CD4-positive, alpha-beta T cell treated with Interleukin-4 for 1 hour (primary cell): ENCODE measurements around the gene PLXNC1.

Experiments used
- DNase-seq, 2 donors: peaks; one replicate each; pipeline ENCODE4 v3.0.0-alpha.2; 2020 to 2022

PLXNC1 gene

DNA sequence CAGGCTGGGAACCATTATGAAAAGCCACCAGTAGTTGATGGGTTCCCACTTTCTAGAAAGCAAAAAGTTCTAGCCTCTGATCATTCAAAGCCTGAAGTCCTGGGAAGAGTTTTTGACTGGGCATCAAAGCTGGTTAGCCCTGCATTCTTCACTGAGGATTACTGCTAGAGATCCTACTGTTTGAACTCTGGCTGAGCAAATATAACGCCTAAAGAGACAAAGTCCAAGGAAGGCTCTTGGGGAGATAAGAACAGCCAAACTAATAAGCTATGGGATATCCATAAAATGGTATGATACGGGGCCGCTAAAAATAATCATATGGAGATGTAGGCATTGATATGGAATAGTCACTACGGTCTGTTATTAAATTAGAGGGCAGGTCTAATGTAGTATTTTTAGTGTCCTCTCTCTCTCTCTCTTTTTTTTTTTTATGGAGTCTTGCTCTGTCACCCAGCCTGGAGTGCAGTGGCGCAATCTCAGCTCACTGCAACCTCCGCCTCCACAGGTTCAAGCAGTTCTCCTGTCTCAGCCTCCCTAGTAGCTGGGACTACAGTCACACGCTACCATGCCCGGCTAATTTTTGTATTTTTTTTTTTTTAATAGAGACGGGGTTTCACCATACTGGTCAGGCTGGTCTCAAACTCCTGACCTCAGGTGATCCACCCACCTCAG lies 35.5 kb downstream of the PLXNC1 start:
- DNase-seq, result no peak

DNA sequence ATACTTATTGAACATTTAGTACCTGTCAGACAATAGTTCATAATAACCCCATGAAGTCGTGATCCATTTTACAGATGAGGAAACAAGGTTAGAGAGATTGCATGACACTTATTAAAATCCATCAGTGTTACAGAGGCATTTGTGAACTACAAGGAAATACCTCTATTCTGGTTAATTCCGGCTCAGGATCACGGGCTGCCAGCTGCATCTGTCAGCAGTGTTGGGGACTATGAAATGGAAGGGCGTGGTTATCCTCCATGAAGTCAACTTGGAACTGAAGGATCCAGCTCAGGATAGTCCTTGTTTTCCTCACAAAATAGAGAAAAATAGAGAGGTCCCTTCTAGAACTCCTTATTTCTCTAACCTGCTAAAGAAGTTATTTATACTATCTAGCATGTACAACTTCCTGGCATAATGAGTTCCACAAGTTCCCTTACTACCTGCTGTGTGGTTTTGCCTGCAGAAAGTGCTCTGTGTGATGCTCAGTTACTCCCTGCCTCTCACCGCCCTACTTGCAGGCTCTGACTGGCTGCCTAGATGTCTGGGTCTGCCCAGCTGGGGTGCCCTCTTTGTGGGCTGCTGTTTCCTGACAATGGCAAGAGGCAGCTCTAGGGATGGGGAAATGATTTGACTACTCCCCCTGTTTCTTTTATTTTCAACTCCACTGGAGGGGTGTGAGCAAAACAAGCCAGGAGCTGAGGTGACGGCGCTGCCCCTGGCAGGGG lies 36.8 kb downstream of the PLXNC1 start:
- no peak for DNase-seq

DNA sequence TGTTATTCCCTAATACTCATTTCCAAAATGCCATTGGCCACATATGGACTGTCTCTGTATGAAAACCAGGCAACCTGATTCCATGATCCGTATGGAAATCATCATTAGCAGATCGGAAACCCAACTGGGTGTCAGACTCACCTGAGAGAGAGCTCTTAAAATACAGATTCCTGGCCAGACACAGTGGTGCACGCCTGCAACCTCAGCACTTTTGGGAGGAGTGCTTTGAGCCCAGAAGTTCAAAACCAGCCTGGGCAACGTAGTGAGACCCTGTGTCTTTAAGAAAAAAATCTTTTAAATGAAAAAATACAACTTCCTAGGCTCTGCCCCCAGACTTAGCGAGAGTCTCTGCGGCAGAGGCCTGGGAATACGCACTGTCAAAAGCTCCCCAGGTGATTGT lies 37.4 kb downstream of the PLXNC1 start:
- DNase-seq, result no peak

DNA sequence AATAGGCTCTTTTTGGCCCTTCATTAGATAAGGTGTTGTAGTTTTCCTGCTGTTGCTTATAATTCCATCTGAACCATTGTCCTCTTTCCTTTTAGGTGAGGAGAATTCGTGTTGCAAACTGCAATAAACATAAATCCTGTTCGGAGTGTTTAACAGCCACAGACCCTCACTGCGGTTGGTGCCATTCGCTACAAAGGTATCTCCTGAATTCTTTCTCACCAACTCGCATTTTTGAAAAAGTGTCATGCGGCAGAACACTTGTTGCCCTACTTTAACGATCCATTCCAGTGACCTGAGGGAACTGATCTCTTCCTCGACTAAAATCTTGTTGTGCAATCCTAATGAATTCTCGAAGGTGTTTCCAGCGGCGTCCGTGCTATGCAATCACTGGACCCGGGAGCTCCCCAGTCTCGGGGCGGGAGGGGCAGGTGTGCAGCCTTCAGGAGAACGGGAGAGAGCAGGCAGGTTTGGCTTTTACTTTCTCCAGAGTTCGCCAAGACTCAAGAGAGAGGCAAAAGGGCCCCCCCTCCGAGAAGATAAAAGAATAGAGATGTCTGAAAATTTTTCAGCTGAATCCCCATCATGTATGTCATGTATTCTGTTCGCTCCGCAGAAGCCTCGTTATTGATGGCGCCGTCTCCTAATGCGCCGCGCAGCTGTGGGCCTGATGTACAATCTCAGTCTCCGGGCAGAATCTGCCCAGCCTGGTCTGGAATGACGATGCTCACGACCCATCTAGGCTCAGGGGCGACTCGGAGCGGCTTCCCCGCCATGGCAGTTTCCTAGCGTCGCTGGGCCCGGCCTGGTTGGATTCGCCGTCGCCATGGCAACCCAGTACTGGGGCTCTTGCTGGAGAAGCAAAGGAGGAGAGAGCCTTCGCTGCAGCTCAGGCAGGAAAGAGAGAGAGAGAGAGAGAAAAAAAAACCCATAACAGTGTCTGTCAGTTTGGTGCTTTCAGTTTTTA lies 38.2 kb downstream of the PLXNC1 start:
- no peak for DNase-seq

DNA sequence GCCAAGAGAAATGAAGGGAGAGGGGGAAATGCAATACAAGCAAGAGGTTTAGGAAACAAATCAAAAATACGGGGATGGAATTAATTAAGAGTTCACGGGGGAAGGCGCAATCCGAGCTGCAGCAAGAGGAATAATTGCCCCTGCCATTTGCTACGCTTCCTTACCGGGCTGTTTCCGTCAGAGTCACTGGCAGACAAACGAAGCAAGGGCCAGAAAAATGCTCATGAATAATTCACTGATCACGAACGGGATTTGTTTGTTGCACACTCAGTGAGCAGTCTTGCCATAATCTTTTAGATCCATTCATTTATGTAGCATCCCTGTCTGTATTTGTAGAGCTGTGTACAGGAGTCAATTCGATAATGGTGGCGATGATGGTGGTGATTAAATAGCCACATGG lies 39.0 kb downstream of the PLXNC1 start:
- DNase-seq, result no peak

DNA sequence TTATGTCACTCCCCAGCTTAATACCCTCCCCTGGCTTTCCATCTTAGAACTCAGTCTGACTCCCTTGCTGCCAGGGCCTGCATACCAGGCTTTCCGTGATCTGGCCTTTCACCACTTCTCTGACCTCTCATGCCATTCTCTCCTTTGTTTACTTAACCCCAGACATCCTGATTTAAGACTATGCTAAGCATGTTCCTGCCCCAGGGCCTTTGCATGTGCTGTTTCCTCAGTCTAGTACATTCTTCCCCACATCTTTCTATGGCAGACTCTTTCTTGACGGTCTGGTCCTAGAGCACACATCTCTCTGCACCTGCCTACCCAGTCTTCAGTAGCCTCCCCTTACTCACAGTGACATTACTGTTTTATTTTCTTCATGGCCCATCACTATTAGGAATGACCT lies 42.2 kb downstream of the PLXNC1 start:
- no peak for DNase-seq

DNA sequence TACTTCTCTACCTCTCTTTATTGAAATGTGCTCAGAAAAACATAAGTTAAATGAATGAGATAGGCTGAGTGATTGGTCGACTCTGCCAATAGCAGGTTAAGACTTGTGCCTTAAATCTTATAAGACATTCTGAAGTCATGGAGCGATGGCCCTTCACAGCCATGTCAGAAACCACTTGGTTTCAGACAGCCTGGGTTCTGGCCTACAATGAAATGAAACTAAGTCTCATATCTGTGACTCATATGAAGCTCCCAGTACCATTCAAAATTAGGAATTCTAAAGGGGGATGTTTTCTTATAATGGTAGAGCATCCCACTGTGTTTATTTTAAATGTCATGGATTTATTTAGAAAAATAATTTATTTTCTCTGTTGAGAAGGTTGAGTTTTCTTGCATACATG lies 42.6 kb downstream of the PLXNC1 start:
- DNase-seq, result no peak

DNA sequence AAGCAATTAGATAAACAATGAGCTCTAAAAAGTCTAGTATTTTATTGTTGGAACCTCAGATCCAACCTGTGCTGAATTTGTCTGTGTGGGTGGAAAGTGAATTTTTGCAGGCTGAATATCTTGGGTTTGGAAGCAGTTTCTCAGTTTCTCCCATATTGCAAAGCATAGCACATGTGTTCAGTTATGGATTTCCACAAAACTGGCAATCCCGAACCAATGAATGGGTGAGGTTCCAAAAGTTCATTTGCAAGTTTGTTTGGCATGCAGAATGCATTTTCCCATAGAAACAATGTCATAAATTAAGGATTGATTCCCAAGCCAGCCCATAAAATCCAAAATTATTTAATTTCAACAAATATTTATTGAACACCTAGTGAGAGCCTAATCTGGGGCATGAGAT lies 43.4 kb downstream of the PLXNC1 start:
- DNase-seq, result no peak

DNA sequence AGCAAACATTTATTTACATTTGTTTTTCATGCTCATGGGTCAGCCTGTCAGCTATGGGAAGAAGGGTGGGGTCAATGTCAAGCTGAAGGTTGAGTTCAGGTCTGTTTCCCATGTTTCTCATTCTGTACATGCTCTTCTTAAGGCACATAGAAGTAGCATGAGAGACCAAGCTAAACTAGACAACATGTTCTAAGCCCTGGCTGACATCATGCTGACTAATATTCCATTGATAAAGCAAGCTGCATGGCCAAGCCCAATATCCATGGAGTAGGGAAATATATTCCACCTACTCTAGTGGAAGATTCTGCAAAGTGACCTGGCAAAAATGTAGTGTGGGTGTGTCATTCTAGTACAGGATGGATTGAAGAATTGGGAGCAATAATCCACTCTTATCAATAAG lies 44.1 kb downstream of the PLXNC1 start:
- DNase-seq, result no peak

DNA sequence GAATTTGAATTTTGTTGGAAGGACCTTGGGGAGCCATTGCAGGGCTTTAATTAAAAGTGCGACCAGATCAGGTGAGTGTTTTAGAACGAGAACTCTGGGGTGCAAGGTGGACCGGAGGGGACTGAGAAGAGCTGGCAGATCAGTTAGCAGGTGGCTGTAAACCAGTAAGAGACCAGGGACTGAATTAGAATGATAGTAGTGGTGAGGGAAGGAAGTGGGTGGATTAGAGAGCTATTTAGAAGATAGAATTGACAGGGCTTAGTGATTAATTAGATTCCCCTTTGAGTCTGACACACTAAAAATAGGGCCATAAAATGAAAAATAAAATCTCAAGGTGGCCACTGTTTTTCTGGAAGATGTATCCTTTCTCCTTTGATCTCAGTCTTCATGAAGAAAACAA lies 44.8 kb downstream of the PLXNC1 start:
- DNase-seq, result no peak

DNA sequence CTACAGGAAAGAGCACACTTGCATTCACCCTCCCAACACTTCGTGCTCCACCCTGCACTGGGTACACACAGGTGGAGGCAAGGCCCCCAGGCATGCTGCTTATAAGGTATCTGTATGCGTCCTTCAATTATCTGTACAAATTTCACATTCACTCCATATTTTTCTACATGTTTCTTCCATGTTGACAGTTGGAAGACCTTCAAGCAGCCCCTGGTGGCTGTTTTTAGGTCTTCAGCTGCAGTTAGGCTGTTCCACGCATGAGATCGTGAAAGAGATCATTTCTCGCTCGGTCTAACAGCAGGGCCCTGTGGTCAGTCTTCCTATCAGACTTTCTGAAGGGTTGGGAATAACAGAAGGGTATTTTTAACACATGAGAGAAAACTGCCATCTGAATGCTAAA lies 47.1 kb downstream of the PLXNC1 start:
- no peak for DNase-seq

DNA sequence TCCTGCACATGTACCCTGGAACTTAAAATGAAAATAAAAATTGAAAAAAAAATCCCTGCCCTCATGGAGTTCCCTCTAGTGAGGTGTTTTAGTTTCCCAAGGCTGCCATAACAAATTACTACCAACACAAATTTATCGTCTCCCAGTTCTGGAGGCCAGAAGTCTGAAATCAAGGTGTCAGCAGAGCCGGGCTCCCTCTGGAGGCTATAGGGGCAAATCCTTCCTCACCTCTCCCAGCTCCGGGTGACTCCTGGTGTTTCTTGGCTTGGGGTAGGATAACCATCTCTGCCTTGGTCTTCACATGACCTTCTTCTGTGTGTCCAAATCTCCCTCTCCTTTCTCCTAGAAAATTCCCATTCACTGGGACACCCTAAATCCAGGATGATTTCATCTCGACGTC lies 50.1 kb downstream of the PLXNC1 start:
- DNase-seq, result no peak

DNA sequence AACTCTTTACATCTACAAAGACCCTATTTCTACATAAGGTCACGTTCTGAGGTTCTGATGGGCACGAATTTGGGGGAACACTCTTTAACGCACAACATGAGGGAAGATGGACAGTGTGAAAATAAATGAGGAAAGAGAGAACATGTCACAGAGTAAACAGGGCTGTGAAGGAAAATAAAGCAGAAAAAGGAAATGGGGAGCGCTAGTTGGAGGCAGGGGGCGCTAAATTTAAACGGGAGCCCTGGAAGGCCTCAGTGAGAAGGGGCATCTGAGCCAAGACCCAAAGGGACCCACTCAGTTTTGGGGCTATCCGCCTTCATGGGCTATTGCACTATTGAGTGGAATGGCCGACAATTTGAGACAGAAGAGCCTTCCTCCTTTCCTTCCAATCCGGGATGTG lies 50.5 kb downstream of the PLXNC1 start:
- DNase-seq, result no peak

DNA sequence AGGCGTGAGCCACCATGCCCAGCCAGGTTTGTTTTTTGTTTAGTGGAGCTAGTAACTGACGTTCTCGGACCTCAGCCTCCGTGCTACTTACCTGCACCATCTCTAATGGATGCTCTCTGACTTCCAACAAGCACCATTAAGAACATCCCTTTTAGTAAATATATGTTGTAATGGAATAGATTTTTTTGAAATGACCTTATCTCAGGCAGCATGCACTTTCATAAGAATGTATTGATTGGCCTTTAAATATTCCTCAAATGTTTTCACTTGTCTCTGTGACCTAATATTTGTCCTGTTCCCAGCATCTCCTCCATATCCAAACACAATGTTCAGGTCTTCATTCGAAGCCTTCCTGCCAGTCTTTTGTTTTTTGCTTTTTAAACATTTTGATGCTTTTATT lies 51.7 kb downstream of the PLXNC1 start:
- no peak for DNase-seq

DNA sequence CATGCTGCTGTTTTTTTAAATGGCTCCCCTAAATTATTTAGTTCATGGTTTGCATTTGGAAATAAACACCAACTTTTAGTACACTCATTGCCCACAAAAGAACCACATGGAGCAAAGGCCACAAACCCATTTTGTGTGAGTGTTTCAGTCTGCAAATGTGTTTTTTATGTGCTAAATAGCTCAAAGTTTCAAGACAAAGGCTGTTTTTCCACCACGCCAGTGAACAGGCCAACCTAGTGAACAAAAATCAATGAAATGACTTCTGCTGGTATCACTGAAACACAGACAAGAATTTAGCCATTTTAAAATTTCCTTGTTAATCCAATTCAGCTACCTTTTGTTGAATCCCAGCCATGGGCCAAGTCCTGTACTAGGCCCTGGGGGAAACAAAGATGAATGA lies 52.3 kb downstream of the PLXNC1 start:
- DNase-seq, result no peak

DNA sequence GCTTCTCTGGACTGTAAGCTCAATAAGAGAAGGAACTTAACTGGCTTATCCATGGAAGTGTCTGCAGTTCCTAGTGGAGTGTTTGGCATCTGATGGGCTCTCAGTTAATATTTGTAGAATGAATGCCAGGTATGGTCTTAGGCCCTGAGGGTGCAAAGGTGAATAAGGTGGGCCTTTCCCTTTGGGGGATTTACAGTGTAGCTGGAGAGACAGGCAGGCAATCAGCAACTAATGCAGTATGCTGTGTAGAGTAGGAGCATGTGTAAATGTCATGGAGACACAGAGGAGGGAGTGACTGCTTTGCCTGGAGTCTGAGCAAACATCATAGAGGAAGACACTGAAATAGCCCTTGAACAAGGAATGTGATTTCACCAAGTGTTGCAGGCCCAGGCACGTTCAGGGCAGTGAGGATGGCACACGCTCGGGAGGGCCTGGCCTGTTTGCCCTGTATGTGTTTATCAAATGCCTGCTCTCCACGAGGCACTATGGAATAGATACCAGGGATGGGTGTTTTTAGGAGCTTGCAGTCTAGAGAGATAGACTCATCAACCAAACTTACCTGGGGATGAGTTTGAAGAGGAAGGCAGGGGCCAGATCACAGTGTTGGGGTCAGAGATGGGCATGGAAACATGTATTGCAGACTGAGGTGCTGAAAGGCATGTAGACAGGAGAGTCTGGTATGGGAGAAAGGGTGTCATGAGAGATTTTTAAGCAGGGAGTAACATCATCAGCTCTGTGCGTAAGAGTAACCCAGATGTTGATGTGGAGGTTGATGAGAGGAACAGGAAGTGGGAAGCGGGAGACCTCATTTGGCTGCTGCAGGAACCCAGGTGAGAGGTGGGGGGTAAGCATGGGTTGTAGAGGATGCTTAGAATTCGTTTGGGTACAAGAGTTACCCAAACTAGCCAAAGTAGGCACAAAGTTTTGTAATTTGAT lies 54.1 kb downstream of the PLXNC1 start:
- DNase-seq, result no peak

DNA sequence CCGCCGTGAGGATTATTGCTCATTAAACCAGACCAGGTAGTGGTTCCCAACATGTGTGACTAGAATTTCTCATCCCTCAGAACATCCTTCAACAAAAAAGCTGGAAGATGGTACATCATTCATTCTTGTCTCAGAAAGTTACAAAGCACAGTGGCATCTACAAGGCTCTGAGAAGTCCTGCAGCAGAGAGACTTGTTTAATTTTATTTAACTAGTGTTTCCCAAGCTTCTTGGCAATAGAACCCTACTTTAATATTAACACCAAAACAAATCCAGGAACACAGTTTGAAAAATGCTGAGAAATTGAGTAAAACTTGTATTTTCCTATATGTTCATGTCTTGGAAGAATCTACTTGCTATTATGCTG lies 54.8 kb downstream of the PLXNC1 start:
- no peak for DNase-seq

DNA sequence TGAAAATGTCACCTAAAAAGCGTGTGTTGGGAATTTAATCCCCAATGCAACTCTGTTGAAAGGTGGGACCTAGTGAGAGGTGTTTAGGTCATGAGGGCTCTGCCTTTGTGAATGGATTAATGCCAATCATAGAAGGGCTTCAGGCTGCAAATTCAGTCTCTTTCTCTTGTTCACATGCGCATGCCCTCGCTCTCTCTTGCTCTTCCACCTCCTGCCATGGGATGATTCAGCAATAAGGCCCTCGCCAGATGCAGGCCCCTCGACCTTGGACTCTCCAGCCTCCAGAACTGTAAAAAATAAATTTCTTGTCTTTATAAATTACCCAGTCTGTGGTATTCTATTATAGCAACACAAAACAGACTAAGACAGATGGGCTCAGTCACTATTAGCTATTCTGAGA lies 55.4 kb downstream of the PLXNC1 start:
- DNase-seq, result no peak

DNA sequence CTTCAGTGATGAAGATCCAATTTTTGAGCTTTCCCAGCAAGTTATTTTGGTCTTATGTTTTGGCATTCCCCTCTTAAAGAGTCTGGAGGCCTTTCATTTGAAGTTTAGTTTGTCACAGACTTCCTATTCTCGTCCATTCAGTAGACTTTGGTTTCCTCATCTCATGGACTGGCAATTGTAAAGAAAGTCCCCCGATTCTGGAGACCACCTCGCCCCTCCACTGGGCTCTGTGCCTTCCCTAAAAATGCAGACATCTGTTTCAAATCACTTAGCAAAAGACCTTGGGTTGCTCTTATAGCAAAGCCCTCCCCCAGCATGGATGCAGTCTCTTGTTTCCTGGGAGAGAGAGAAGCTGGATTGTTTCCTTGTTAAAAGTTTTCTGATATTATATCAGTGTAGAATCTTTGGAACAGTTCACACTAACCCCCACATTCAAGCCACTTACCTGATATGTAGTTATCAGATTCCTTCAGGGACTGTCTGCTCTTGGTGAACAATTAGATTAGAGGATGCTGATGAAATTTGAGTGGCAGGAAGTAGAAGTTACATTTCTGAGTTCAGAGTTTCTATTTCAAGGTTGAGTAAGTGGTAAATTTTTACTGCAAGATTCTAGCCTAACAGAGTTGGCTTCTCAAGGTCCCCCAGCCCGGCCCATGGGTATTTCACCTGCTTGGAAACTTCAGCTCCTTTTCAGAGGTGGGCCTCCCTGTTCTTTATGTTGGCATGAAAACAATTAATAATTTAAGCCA lies 56.3 kb downstream of the PLXNC1 start:
- DNase-seq, result no peak

DNA sequence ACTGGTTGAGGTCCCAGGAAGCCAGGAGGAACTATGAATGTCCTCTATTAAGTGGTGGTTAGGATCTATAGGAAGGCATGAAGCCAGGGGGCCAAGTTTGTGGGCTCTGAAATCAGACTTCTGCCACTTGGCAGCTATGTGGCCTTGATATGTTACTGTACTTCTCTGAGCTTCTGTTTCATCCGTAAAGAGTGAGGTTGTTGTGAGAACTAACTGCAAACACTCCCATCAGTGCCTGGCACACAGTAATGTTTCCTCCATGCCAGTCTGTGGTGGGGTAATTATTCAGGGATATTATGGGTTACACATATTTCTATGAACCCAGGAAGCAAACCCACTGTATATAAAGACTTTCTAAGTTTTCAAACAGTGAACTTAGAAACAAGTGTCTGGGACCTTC lies 57.4 kb downstream of the PLXNC1 start:
- DNase-seq, result peak in 1 of 2 donors; percentile 28

DNA sequence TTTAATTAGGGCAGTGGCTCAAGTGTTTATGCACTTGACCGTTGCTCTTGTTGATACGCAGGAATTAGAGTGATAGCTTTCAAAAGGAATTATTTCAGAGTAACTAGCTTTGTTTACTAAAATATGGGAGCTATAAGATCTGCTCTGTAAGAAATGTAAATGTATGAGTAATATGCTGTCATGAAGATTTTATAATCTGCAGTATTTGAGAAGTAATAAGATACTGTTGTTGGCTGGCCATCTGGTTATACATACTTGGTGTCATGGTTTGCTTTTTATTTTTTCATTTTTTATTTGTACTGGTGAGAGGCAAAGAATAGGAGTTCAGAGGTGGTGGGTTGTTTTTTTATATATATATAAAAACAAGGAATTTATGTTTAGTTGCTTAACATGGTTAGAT lies 58.5 kb downstream of the PLXNC1 start:
- DNase-seq, result no peak

DNA sequence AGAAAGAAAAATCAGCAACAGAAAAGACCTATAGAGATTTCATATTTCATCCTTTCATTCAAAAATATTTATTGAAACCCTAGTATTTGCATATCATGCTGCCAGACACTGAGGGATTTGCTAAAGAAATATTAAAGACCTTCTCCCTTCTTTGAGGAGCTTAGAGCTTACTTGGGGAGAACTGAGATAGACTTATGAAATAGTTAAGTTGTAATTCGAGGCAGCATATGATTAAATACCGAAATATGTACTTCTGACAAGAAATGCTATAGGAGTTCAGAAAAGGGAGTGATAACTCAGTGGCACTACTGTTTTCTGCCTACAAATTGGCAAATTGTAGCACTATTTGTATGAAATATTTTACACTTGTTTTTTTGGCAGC lies 59.1 kb downstream of the PLXNC1 start:
- no peak for DNase-seq
